ENCODE results near the gene PDCD1LG2.
"Not testable (repeated sequence)": the region's sequence is repeated elsewhere in the genome, so short reads cannot be mapped to it uniquely, and the experiment has no call there.

The PDCD1LG2 gene

GRCh38 chr9:5493679-5494511 is 16.4 kb upstream of the PDCD1LG2 start:
- DNase-seq, result peak; percentile 78 to 89

GRCh38 chr9:5494765-5495164 is 15.6 kb upstream of the PDCD1LG2 start:
- DNase-seq, result not testable (repeated sequence)

- DNase-seq, result no peak
Measured at GRCh38 chr9:5499157-5499556, 11.2 kb upstream of the PDCD1LG2 start.

GRCh38 chr9:5499889-5500398 is 10.4 kb upstream of the PDCD1LG2 start:
- no peak for DNase-seq

- no peak for DNase-seq
Measured at GRCh38 chr9:5500441-5501235, 9.7 kb upstream of the PDCD1LG2 start.

- no peak for DNase-seq
Measured at GRCh38 chr9:5502553-5502952, 7.8 kb upstream of the PDCD1LG2 start.

GRCh38 chr9:5509573-5509972 is 758 bp upstream of the PDCD1LG2 start:
- no peak for DNase-seq

GRCh38 chr9:5510989-5511388 is 658 bp downstream of the PDCD1LG2 start:
- no peak for DNase-seq

GRCh38 chr9:5511476-5511875 is 1.1 kb downstream of the PDCD1LG2 start:
- DNase-seq, result no peak

- no peak for DNase-seq
Measured at GRCh38 chr9:5511935-5512580, 1.7 kb downstream of the PDCD1LG2 start.

GRCh38 chr9:5512658-5513452 is 2.5 kb downstream of the PDCD1LG2 start:
- no peak for DNase-seq

GRCh38 chr9:5513966-5514616 is 3.8 kb downstream of the PDCD1LG2 start:
- DNase-seq, result no peak

- DNase-seq, result no peak
Measured at GRCh38 chr9:5514617-5515260, 4.4 kb downstream of the PDCD1LG2 start.

GRCh38 chr9:5515261-5515650 is 4.9 kb downstream of the PDCD1LG2 start:
- DNase-seq, result no peak

- no peak for DNase-seq
Measured at GRCh38 chr9:5516453-5517220, 6.3 kb downstream of the PDCD1LG2 start.

GRCh38 chr9:5518171-5518936 is 8.0 kb downstream of the PDCD1LG2 start:
- peak; percentile 32 to 68 for DNase-seq

GRCh38 chr9:5518937-5519319 is 8.6 kb downstream of the PDCD1LG2 start:
- DNase-seq, result no peak

GRCh38 chr9:5524090-5524489 is 13.8 kb downstream of the PDCD1LG2 start:
- DNase-seq, result no peak

- DNase-seq, result peak in 1 of 2 donors; percentile 74
Measured at GRCh38 chr9:5529683-5530221, 19.4 kb downstream of the PDCD1LG2 start.

Measured in inflammatory macrophage treated with lipopolysaccharide for 1 hour (primary cell).